ENCODE results near the gene KXD1. TPM values are rescaled to one million over a fixed set of nuclear protein-coding genes. Genes with fewer than 3 reads are reported as not detected.
A peak's percentile ranks its signal among the peaks of the same experiment; 100 is the strongest.
"Not testable (repeated sequence)": the region's sequence is repeated elsewhere in the genome, so short reads cannot be mapped to it uniquely, and the experiment has no call there.

Gene KXD1
- total RNA-seq, 2 donors from 2014 or later = 53.0 to 53.4 TPM

DNA sequence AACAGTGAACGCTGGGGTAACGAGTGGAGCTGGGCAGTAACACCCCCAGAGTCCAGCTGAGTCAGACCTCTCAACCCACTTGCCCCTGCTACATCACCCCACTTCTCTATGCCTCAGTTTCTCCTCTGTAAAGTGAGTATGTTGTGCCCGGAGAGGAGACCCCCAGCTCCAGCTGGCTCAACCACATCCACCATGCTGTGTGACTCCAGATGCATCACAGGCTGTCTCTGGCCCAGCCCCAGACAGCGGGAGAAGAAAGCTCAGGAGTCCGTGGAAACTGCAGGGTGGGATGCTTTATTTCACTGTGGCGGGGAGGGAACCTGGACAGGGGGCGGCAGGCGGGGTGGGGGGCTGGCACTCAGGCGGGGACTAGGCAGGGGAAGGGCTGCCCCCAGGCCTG is 26.2 kb upstream of the KXD1 start:
- intact Hi-C loops (cut with DNase I) = no loop called here
- no peak for ATAC-seq

GRCh38 chr19:18532168-18532890 is 25.3 kb upstream of the KXD1 start:
- intact Hi-C loops (cut with DNase I) = no loop called here
- DNase-seq = no peak
- ATAC-seq = peak in 1 of 2 donors; percentile 21

More for the DNA sequence above, 26.2 kb upstream of the KXD1 start:
- no peak for DNase-seq

DNA sequence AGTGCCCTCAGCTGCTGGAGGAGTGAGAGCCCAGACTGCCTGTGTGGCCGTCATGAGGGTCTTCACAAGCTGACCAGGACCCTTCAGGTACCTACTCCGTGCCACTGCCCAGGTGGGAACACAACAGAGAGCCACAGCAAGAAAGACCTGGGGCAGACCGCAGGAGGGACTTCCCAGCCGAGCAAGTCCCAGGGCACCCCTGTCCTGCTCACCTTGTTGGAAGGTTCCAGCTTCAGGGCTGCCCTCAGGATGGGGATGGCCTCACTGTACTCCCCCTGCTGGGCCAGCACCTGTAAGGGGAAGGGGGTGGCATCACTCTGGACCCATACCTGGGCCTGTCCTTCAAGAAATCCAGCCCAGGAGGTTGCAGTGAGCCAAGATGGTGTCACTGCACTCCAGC is 24.6 kb upstream of the KXD1 start:
- intact Hi-C loops (cut with DNase I) = no loop called here
- ATAC-seq (no peak), DNase-seq (no peak)

GRCh38 chr19:18536475-18536874 is 21.2 kb upstream of the KXD1 start:
- no peak for ATAC-seq
- intact Hi-C loops (cut with DNase I) = no loop called here
- DNase-seq = no peak

GRCh38 chr19:18537431-18537830 is 20.2 kb upstream of the KXD1 start:
- intact Hi-C loops (cut with DNase I) = no loop called here
- DNase-seq (no peak), ATAC-seq (no peak)

DNA sequence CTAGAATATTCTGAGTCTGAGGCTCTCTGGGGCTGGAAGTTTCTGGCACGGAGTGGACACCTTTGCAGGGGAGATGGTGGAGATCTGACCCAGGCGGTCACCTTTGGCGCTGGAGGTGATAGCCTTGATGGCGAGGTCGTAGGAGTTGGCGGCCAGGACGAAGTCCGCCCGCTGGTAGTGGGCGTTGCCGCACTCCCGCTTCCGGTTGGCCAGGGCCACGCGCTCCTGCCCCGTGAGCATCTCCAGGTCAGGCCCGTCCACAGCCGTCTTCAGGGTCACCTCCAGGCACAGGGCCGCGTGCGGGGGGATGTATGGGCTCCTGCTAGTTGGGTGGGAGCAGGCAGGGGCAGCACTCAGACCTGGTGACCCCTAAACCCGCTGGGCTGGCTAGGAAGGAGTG is 19.6 kb upstream of the KXD1 start:
- ATAC-seq = no peak
- intact Hi-C loops (cut with DNase I) = no loop called here
- DNase-seq = no peak

- intact Hi-C loops (cut with DNase I) = no loop called here
- ATAC-seq = no peak
- DNase-seq = no peak
These were observed 18.3 kb upstream of the KXD1 start for GRCh38 chr19:18539372-18539771.

- DNase-seq; ATAC-seq; intact Hi-C loops (cut with DNase I): not testable (repeated sequence)
These were observed 17.5 kb upstream of the KXD1 start for GRCh38 chr19:18540200-18540599.

DNA sequence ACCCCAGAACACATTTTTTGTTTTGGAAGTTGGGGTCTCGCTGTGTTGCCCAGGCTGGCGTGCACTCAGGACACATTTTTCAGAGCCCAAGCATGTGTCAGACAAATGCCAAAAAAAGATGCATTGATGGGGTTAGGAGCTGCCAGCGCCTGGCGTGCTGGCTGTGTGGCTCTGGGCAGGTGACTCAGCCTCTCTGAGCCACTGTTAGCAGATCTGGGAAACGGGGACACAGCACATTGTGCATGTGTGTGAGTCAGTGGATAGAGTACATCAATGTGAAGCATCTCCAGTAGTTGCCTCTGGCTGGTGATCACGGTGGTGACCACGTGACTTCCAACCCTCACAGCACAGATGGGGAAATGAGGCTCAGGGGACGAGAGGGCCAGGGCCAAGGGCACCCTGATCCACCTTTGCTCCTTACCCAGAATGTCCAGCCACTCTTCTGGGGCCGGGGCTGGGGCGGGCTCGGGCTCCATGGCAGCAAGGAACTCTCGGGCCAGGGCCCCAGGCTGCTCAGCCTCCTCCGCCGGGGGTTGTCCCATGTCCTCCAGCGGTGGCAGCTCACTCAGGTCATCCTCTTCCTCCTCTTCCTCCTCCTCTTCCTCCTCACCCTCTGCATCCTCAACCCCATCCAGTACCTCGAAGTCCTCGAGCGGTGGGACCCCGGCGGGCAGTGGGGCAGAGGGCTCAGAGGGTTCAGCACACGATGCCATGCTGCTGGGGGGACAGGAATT is 16.2 kb upstream of the KXD1 start:
- DNase-seq (no peak), ATAC-seq (no peak)
- intact Hi-C loops (cut with DNase I) = no loop called here

GRCh38 chr19:18541992-18542940 is 15.4 kb upstream of the KXD1 start:
- intact Hi-C loops (cut with DNase I) = no loop called here
- ATAC-seq (no peak), DNase-seq (no peak)

GRCh38 chr19:18542941-18543813 is 14.5 kb upstream of the KXD1 start, which contains the start of gene FKBP8:
TSS of gene FKBP8 (minus strand) at chr19:18543573. CDS start at chr19:18541970, 1,603 bp downstream.
- intact Hi-C loops (cut with DNase I) = no loop called here
- ATAC-seq = peak; percentile 98 to 99

DNA sequence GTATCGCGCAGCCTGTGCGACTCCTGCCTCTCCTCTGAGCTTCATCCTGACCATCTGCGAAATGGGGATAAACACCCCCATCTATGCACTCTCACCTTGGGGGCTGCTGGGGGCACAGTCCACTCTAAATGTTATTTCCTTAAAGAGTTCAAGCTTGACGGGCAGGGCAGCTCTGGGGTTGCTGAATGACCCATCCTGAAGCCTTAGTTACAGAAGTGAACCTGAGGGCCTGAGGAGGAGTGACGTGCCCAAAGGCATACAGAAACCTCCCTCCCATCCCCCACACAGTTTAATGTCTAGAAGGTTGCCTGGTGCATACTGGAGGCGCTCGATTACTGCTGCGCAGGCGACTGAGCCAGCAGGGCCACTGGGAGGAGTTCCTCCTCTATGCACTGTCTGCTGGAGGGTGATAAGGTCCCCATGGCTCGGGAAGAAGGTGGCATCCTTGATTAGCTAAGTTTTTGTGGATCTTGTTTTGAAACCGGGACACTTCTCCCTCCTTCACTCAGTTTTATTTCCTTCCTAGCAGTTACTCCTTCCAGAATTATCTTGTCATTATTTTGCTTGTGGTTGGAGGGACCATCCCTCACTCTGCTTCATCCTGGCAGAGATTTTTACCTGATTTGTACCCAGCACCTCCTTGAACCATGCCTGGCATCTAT is 13.7 kb upstream of the KXD1 start:
- DNase-seq = no peak
- ATAC-seq = peak; percentile 31 to 81
- intact Hi-C loops (cut with DNase I) = no loop called here

More at GRCh38 chr19:18542941-18543813, 14.5 kb upstream of the KXD1 start, which contains the start of gene FKBP8:
- DNase-seq = peak; percentile 96

DNA sequence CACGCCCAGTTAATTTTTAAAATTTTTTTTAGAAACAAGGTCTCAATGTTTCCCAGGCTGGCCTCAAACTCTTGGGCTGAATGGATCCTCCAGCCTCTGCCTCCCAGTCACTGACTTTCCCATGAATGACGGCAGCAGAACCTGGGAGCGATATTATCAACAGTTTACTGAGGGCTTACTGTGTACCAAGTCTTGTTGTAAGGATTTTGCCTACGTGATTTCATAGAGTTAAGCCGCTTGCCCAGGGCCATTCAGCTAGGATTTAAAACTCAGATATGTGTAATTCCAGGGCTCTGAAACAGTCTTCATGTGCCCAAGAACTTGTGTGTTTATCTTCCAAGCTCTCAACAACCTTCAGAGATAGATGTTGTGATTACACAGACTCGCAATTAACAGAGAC is 6.0 kb upstream of the KXD1 start:
- intact Hi-C loops (cut with DNase I) = no loop called here
- DNase-seq (no peak), ATAC-seq (no peak)

DNA sequence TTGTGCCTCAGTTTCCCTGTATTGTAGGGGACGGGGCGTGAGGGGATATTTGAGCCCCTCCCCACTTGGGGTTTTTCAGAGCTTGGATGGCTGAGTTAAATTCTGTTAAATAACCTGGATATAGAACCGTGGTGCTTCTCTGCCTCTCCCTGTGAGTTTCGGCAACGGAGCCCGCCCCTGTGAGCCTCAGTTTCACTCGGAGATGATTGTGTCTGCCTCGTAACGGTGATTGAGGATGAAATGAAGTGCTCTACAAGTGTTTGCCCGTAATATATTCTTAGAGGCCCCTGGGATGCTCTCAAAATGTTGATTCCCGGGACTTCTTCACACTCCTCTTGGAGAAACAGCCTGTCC is 509 bp downstream of the KXD1 start:
- ATAC-seq (peak in 1 of 2 donors; percentile 1), DNase-seq (no peak)
- intact Hi-C loops (cut with DNase I) = no loop called here

DNA sequence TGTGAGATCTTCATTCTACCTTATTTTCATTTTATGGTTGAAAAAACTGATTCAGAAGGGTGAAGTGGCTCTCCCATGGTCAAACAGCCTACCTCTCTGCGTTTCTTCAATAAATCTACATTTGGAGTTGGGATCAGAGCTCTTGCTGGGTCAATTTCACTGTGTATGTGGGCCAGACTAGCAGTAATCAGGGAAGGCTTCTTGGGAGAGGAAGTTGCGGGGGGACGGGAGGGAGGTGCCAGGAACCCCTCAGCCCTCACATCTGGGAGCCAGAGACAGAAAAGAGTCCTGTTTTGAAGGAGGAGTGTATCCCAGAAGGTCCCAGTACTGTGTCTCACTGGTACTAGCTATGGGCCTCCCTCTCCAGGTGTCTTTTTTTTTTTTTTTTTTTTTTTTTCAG is 934 bp downstream of the KXD1 start:
- no peak for ATAC-seq
- DNase-seq = no peak
- intact Hi-C loops (cut with DNase I) = no loop called here

- no peak for DNase-seq
- no peak for ATAC-seq
- intact Hi-C loops (cut with DNase I) = loop anchor here in 1 of 2 donors (10.0 kb wide), 1 partner anchor 95 kb away; no protein-coding TSS in a partner anchor
These were observed 2.0 kb downstream of the KXD1 start for GRCh38 chr19:18559685-18560084.

DNA sequence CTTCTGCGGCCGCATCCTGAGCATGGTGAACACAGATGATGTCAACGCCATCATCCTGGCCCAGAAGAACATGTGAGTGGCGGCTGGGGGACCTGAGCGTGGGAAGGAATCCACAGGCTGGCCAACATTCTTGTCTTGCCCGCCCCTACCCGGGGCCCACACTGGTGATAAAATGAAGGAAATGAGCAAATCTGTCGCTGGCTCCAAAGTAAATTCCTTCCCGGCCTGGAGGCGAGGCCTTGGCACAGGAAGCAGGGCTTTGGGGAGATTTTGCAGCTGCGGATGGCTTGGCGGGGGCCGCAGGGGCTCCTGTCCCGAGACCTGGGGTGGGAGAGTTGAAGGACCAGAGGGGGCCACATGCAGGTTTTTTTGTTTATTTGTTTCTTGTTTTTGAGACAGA is 4.4 kb downstream of the KXD1 start:
- intact Hi-C loops (cut with DNase I) = loop anchor here in 1 of 2 donors (10.0 kb wide), 1 partner anchor 97 kb away; no protein-coding TSS in a partner anchor
- peak; percentile 83 for DNase-seq
- peak; percentile 28 to 33 for ATAC-seq

DNA sequence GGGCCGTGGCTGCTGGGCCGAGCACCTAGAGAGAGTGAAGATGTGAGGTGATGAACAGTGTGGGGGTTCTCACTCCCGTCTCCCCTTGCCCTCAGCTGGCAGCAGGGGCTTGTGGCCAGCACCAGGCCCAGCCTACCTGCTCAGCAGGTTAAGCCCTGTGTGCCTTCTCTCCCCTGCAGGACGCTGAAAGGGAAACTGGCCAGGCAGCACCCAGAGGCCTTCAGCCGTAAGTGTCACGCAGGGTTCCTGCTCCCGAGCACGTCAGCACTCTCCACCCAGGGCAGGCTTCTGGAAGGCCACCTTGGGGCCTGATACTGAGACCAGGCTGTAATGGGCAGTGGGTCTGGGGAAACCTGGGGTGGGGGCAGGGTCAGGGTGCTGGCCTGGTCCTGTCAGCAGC is 9.3 kb downstream of the KXD1 start:
- intact Hi-C loops (cut with DNase I) = loop anchor here in 1 of 2 donors (10.0 kb wide), 1 partner anchor 102 kb away; no protein-coding TSS in a partner anchor
- DNase-seq = no peak

More for the DNA sequence above, 9.3 kb downstream of the KXD1 start:
- no peak for ATAC-seq

Data from left cardiac atrium (tissue), 4 donors.